Neural progenitor cell (in vitro differentiated cells): ENCODE measurements around the gene BEAN1.

Source experiments
- CTCF ChIP-seq: fragments of 200-600 bp; sonication (generic); IDR thresholded peaks from 2 replicates; pipeline ENCODE4 v1.5.1; 2017; ENCODE audit warnings: antibody characterized with exemption, mild to moderate bottlenecking
- EZH2 ChIP-seq: fragments of 200-600 bp; sonication (generic); IDR thresholded peaks from 2 replicates; pipeline ENCODE4 v1.6.1; 2017; ENCODE audit warnings: antibody characterized with exemption, mild to moderate bottlenecking, moderate library complexity
- EZH2phosphoT487 ChIP-seq: fragments of 200-600 bp; sonication (generic); IDR thresholded peaks from 2 replicates; pipeline ENCODE4 v1.6.1; 2017; ENCODE audit warnings: antibody characterized with exemption

GRCh38 chr16:66509576-66509975 lies 82.5 kb downstream of the BEAN1 start:
- TF ChIP-seq CTCF = no peak
- TF ChIP-seq EZH2phosphoT487 = no peak
- no peak for TF ChIP-seq EZH2
